D721Med (cell line): ENCODE measurements around the gene CDC42EP5.
"Not testable (repeated sequence)": the region's sequence is repeated elsewhere in the genome, so short reads cannot be mapped to it uniquely, and the experiment has no call there.

Experiments
- DNase-seq: peaks from one replicate; pipeline ENCODE4 v3.0.0; 2011; ENCODE audit warnings: low spot score; ENCODE audit not compliant: insufficient read length
- FAIRE-seq: peaks from 2 replicates; lab custom pipeline; 2011; peaks lifted over from hg19 to GRCh38; lab: Jason Lieb, UNC
- CTCF ChIP-seq: IDR thresholded peaks from 2 replicates; pipeline ENCODE4 v1.5.1; 2012; ENCODE audit warnings: mild to moderate bottlenecking, control low read depth; ENCODE audit not compliant: insufficient read depth; ENCODE audit errors: missing control alignments

Gene CDC42EP5

GRCh38 chr19:54473071-54473891 is at the start of gene CDC42EP5:
TSS of gene CDC42EP5 (minus strand) at chr19:54473296. CDS start at chr19:54465547, 7,749 bp downstream.
- no peak for TF ChIP-seq CTCF
- FAIRE-seq, result no peak
- no peak for DNase-seq

GRCh38 chr19:54521860-54522513 is 48.9 kb upstream of the CDC42EP5 start:
- no peak for TF ChIP-seq CTCF
- DNase-seq (no peak), FAIRE-seq (no peak)

- TF ChIP-seq CTCF, result no peak
- DNase-seq (no peak), FAIRE-seq (no peak)
Measured at GRCh38 chr19:54521022-54521859, 48.1 kb upstream of the CDC42EP5 start.

GRCh38 chr19:54518844-54519243 is 45.7 kb upstream of the CDC42EP5 start:
- no peak for TF ChIP-seq CTCF
- FAIRE-seq, result no peak
- DNase-seq, result no peak

GRCh38 chr19:54517483-54517882 is 44.4 kb upstream of the CDC42EP5 start:
- DNase-seq, result no peak
- TF ChIP-seq CTCF, result no peak
- FAIRE-seq, result no peak

GRCh38 chr19:54515156-54515555 is 42.1 kb upstream of the CDC42EP5 start:
- FAIRE-seq (no peak), DNase-seq (no peak)
- no peak for TF ChIP-seq CTCF

- FAIRE-seq, DNase-seq: not testable (repeated sequence)
Measured at GRCh38 chr19:54509200-54509940, 36.3 kb upstream of the CDC42EP5 start.

GRCh38 chr19:54508487-54508886 is 35.4 kb upstream of the CDC42EP5 start:
- DNase-seq, FAIRE-seq: not testable (repeated sequence)
